ENCODE results near the gene BMAL1.

GRCh38 chr11:13315517-13316432 is 38.2 kb downstream of the BMAL1 start:
- no peak for TF ChIP-seq CTCF (IDR thresholded peaks at IDR 0.05)
- no peak for TF ChIP-seq POLR2A (IDR thresholded peaks at IDR 0.05)
